Duodenal mucosa (tissue), 2 donors: ENCODE data around the gene CDC42BPA.
"Not testable (repeated sequence)": the region's sequence is repeated elsewhere in the genome, so short reads cannot be mapped to it uniquely, and the experiment has no call there.

Experiments used
- H3K27ac ChIP-seq: one replicate; pipeline ENCODE4 v1.7.0; 2013; ENCODE audit warnings: low read depth, low read length
- H3K27me3 ChIP-seq, 2 donors: one replicate each; pipeline ENCODE4 v1.7.0; 2013; ENCODE audit warnings: low read length in 2 of 2, control low read depth in 1 of 2; ENCODE audit not compliant: insufficient read depth in 2 of 2, control insufficient read depth in 1 of 2
- H3K36me3 ChIP-seq, 2 donors: one replicate each; pipeline ENCODE4 v1.7.0; 2013; ENCODE audit warnings: low read length in 2 of 2, control low read depth in 1 of 2; ENCODE audit not compliant: insufficient read depth in 2 of 2, control insufficient read depth in 1 of 2
- H3K4me1 ChIP-seq, 2 donors: one replicate each; pipeline ENCODE4 v1.7.0; 2013; ENCODE audit warnings: low read length in 2 of 2, control low read depth in 1 of 2; ENCODE audit not compliant: insufficient read depth in 2 of 2, control insufficient read depth in 1 of 2
- H3K4me3 ChIP-seq, 2 donors: one replicate each; pipeline ENCODE4 v1.7.0; 2013; ENCODE audit warnings: low read length in 2 of 2, low read depth in 1 of 2
- H3K9ac ChIP-seq, 2 donors: one replicate each; pipeline ENCODE4 v1.7.0; 2013; ENCODE audit warnings: low read length in 2 of 2, low read depth in 1 of 2
- H3K9me3 ChIP-seq, 2 donors: one replicate each; pipeline ENCODE4 v1.7.0; 2013; ENCODE audit warnings: low read length in 2 of 2, control low read depth in 1 of 2; ENCODE audit not compliant: control insufficient read depth in 1 of 2

CDC42BPA gene

GRCh38 chr1:227016990-227017389, 301.3 kb downstream of the CDC42BPA start:
- peaks cover 0 to 7% of the 10 kb centered on the region in 2 donors for H3K4me1 ChIP-seq
- H3K9me3 ChIP-seq = peaks cover 0 to 3% of the 10 kb centered on the region in 2 donors
- H3K27ac ChIP-seq = no peak overlapping the region
- H3K27me3 ChIP-seq = no peaks in the 10 kb centered on the region
- peaks cover 23 to 40% of the 10 kb centered on the region in 2 donors for H3K36me3 ChIP-seq
- no peak overlapping the region for H3K4me3 ChIP-seq
- H3K9ac ChIP-seq = no peak overlapping the region

- Histone ChIP-seq H3K27ac (no peak overlapping the region), H3K9ac (no peak overlapping the region), H3K27me3 (no peaks in the 10 kb centered on the region), H3K4me3 (no peak overlapping the region), H3K36me3 (peaks cover under 1 to 18% of the 10 kb centered on the region in 2 donors), H3K4me1 (no peaks in the 10 kb centered on the region), H3K9me3 (no peaks in the 10 kb centered on the region)
These were observed 307.6 kb downstream of the CDC42BPA start for GRCh38 chr1:227010645-227011044.

- H3K4me1 ChIP-seq = no peaks in the 10 kb centered on the region
- H3K4me3 ChIP-seq = no peak overlapping the region
- no peak overlapping the region for H3K9ac ChIP-seq
- H3K27ac ChIP-seq = no peak overlapping the region
- peaks cover 0 to 12% of the 10 kb centered on the region in 2 donors for H3K36me3 ChIP-seq
- H3K27me3 ChIP-seq = no peaks in the 10 kb centered on the region
- H3K9me3 ChIP-seq = no peaks in the 10 kb centered on the region
These were observed 308.4 kb downstream of the CDC42BPA start for GRCh38 chr1:227009937-227010336.

- Histone ChIP-seq H3K9ac (no peak overlapping the region), H3K4me3 (no peak overlapping the region), H3K4me1 (no peaks in the 10 kb centered on the region), H3K27me3 (no peaks in the 10 kb centered on the region), H3K36me3 (peaks cover 22 to 24% of the 10 kb centered on the region in 2 donors), H3K9me3 (no peaks in the 10 kb centered on the region), H3K27ac (no peak overlapping the region)
These were observed 312.0 kb downstream of the CDC42BPA start for GRCh38 chr1:227006226-227006796.

GRCh38 chr1:227004796-227005195, 313.5 kb downstream of the CDC42BPA start:
- Histone ChIP-seq H3K4me3 (no peak overlapping the region), H3K27me3 (no peaks in the 10 kb centered on the region), H3K4me1 (no peaks in the 10 kb centered on the region), H3K27ac (no peak overlapping the region), H3K9ac (no peak overlapping the region), H3K36me3 (peaks cover 28 to 34% of the 10 kb centered on the region in 2 donors), H3K9me3 (no peaks in the 10 kb centered on the region)

GRCh38 chr1:227003165-227003564, 315.1 kb downstream of the CDC42BPA start:
- no peaks in the 10 kb centered on the region for H3K9me3 ChIP-seq
- H3K27me3 ChIP-seq = no peaks in the 10 kb centered on the region
- peaks cover 28 to 34% of the 10 kb centered on the region in 2 donors for H3K36me3 ChIP-seq
- H3K4me3 ChIP-seq = no peak overlapping the region
- no peaks in the 10 kb centered on the region for H3K4me1 ChIP-seq
- no peak overlapping the region for H3K9ac ChIP-seq
- no peak overlapping the region for H3K27ac ChIP-seq

GRCh38 chr1:227002531-227003049, 315.7 kb downstream of the CDC42BPA start:
- Histone ChIP-seq H3K4me1 (no peaks in the 10 kb centered on the region), H3K27me3 (no peaks in the 10 kb centered on the region), H3K36me3 (peaks cover 28 to 34% of the 10 kb centered on the region in 2 donors), H3K9ac (no peak overlapping the region), H3K4me3 (no peak overlapping the region), H3K27ac (no peak overlapping the region), H3K9me3 (no peaks in the 10 kb centered on the region)

- not testable (repeated sequence) for H3K4me3 ChIP-seq, H3K9me3 ChIP-seq, H3K27me3 ChIP-seq, H3K27ac ChIP-seq, H3K4me1 ChIP-seq, H3K9ac ChIP-seq
- peaks cover 21 to 39% of the 10 kb centered on the region in 2 donors for H3K36me3 ChIP-seq
These were observed 318.7 kb downstream of the CDC42BPA start for GRCh38 chr1:226999579-226999978.

GRCh38 chr1:226995365-226996332, 322.6 kb downstream of the CDC42BPA start:
- H3K4me3 ChIP-seq = no peak overlapping the region
- H3K9me3 ChIP-seq = no peaks in the 10 kb centered on the region
- no peak overlapping the region for H3K27ac ChIP-seq
- peaks cover 11 to 21% of the 10 kb centered on the region in 2 donors for H3K36me3 ChIP-seq
- no peaks in the 10 kb centered on the region for H3K27me3 ChIP-seq
- no peak overlapping the region for H3K9ac ChIP-seq
- H3K4me1 ChIP-seq = peaks cover 7 to 10% of the 10 kb centered on the region in 2 donors
